HG03135 (cell line): ENCODE results near the gene C2CD4A.

Experiments used
- ATAC-seq: cut with Tn5 transposase; IDR thresholded peaks from one replicate; pipeline ENCODE4 v1.9.1; 2021; ENCODE audit warnings: mild to moderate bottlenecking, moderate library complexity; ENCODE audit not compliant: unreplicated experiment

The C2CD4A gene

DNA sequence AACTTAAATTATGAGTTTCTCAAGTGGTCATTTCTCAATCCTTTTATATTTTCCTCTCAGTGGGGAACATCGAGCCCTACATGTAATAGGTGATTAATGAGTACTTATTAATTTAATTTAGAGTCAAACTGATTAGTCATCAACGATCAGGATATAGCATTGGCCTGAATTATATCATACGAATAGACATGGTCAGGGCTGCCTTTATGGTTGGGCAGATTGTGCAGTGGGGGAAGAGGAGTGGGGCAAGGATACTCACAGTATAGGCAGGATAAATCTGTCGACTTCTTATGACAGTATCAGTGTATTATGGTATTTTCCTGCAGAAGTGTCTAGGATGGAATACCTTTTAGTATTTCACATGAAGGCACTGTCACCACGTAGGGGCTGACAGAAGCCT, 27.0 kb downstream of the C2CD4A start:
- ATAC-seq, result no peak

DNA sequence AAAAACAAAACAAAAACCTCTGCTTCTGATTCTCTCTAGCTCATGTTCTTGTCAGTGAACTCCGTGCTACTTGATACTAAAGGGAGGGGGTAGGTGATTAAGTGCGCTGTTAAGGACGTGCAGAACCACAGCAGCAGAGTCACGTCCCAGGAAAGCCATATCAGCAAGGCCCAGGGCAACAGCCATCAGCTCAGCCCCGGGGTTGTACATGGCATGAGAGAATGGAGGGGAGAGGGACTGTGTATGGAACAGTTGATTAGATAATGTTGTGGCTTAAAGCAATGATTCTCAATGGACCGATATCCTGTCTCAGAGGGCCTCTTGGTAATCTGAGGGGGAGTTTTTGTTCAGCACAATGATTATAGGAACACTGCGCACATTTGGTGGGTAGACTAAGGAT, 27.6 kb downstream of the C2CD4A start:
- no peak for ATAC-seq

DNA sequence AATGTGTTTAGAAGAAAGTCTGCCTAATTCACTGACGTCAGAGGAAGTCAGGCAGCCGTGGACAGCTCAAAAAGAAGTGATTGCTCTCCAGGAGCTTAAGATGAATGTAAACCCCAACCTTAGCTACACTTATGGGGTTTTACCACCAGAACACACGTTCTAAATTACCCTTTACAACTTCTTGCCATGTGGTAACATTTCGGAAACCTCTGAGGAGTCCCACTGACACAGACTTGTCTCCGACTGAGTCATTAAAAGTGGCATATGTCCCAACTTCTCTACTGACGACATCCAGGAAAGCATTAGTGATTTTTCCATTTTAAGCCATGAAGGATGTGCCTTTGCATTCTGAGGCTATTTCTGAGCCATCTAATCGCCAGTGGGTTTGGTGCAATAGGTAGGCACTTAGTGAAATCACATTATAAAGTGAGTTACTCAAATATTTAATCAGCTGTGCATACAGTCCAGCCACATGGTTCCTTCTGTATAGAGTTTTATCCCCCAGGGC, 32.4 kb downstream of the C2CD4A start:
- ATAC-seq, result no peak

DNA sequence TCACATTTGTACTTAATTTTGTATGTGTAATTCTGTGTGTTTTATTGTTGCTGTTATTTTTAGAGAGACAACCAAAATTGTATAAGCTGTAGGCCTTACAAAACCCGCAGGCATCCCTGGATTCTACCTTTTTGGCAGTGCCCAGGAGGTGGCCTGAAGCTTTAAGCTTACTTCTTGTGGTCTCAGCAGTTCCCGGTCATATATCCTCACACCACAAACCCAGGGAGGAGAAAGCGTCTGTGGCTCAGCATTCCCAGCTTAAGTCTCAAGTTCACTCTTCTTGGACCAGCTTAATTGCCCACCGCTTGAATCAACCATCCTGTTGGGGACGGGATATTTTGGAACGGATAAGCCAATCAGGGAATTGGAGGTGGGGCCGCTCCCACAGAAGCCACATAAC, 36.7 kb downstream of the C2CD4A start:
- no peak for ATAC-seq

DNA sequence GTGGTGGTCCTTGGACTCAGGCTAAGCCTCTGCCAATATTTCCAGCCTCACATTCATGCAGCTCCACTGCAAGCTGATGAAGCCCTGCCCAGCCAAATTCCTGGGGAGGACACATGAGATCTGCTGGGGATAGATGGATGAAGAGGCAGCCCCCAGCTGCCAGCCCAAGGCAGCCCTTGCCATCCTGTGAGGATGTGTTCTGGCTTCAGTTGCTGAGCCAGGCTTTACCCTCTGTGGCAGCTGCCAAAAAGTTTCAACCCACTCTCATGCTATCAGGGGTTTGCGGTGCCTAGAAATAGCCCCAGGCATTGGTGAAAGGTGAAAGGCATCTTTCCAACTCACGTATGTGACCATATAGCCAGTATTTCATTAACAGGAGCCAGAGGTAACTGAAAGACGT, 37.6 kb downstream of the C2CD4A start:
- no peak for ATAC-seq

DNA sequence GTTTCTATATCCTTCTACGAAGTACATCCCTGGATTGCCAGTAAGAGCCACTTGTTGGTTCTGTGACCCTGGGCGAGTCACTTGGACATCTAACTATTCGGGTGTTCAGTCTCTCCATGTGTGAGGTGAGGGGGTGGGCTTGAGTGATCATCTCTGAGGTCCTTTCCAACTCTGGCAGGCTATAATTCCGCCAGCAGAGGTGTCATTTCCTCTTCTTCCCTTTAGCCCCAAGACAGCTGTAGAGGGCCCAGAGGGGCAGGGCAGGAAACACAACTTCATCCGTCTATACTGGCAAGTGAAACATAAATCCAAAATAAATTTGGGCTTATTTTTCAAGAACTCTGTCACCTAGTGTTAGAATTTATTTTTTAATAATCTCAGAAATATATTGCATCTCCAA, 38.1 kb downstream of the C2CD4A start:
- ATAC-seq, result no peak

DNA sequence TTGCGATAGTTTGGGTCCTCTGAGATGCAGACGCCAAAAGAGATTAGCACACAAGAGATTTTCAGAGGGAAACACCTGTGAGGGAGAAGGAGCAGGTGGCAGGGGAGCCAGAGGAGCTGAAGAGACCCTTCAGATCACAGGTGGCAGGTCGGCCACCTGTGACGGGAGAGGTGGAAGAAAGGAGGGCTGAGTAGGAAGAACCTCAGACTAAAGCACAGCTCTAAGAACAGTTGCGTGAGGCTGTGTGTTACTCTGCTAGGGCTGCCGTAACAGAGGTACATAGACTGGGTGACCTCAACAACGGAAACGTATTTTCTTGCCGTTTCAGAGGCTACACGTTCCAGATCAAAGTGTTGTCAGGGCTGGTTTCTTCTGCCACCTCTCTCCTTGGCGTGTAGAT, 38.5 kb downstream of the C2CD4A start:
- ATAC-seq, result no peak

DNA sequence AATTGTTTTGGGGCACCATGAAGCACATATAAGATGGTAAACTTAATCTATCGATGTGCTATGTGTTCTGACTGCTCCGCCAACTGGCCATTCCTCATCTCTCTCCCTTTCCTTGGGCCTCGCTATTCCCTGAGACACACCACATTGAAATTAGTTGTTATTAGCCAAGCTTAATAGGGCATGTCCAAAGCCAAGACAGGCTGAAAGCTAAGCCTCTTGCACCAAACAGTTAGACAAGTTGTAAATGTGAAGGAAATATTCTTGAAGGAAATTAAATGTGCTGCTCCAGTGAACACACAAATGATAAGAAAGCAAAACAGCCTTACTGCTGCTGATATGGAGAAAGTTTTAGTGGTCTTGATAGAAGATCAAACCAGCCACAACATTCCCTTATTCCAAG, 39.3 kb downstream of the C2CD4A start:
- ATAC-seq, result no peak

DNA sequence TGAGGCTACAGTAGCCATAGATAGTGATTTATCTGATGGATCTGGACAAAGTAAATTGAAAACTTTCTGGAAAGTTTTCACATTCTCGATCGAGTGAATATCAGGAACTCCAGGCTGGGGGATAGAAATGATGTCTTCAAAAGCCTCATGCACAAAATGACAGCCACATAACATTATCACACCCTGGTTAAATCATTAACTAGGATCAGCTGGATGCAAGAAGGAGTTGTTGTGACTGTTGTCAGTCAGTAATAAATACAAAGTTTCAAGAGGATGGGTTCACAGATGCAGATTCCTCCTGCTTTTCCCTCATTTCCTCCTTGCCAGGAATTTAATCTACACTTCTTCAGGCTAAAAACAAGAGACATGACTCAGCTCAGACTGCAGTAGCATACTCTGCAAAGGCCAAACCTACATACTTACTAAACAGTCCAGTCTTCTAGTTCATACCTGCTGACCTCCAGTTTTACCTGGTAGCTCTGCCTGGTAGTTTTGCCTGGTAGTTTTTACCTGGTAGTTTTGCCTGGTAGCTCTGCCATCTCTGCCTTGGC, 40.9 kb downstream of the C2CD4A start:
- no peak for ATAC-seq

DNA sequence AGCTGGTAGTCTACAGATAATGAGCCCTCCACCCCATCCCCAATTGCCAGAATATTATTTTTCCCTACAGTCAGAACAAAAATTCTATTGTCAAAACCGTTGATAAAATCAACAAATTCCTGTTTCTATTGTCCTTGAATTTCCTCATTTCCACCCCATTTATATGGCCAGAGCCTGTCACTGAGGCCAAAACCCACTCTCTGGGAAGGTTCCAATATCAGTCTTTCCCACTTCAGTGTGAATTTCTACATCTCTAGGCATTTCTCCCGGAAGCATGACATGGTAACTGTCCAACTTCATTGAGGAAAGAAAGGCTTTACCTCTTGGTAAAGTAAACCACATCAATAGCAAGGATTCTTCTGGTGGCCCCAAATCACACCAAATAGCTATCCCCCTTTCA, 41.6 kb downstream of the C2CD4A start:
- no peak for ATAC-seq

DNA sequence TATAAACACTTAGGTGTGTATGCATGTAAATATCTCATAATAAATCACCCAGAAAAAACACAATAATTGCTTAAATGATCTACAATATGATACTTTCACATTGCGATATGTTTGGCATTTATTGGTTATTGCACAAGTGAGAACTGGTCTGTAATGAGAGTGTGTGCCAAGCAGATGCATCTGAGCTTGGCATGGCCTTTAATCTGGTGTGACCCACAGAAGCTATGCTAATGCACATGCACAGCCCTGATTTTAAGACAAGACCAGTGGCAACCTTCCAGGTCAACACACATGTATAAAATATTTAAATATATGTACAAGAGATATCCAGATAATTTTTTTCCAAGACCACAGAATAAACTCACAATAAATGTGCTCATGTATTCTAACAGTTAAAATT, 42.7 kb downstream of the C2CD4A start:
- no peak for ATAC-seq

DNA sequence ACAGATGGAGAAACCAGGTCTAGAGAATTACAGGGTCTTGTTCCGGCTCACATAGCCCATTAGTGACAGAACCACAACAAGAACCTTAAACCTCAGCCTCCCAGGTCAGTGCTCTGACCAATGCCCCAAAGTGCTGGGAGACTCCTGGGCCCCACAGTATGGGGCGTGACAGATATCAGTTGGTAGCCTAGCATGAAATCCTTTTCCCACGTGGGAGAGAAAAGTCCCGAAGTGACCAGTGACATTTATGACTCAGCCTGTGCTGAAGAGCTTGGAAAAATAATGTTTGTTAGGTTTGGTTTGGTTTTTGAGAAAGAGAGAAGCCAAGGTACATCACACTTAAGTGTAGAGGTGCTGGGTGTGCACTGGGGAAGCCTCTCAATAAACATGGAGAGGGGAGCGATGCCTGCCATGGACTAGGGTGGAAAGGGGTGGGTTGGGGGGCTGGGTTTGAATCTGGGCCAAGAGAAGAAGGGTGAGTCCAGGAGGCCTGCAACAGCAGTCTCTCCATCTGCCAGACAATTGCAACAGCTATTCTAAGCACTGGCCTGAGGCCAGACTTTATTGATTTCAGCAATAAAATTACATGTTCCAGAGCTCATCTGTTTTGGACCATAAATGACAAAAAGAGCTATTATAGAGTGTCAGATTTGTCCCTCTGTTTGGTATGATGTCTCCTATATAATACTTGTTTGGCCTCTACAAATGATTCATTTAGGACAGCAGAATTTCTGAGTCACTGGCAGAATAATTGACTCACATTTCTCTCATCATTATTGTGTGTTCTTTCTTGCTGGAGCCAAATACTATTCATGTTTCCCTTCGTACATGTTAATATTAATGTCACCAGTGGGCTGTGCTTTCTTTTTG, 43.4 kb downstream of the C2CD4A start:
- ATAC-seq, result no peak

DNA sequence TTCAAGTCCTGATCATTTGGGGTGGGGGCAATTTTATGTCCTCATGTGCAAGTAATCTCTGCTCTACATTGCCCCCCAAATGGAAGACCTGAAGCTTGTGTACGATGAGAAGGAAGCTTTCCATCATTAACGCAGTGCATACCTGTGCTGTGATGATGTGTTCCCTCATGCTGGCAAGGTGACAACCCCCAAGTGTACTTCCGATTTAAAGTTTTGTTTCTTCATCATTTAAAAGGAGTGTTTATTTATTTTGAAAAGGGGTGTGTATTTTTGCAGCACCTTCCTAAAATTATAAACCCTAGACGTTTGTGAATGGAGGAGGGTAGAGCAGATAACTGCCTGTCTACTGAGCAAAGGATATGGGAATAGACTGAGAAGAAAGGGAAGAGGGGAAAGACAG, 45.3 kb downstream of the C2CD4A start:
- ATAC-seq, result no peak

DNA sequence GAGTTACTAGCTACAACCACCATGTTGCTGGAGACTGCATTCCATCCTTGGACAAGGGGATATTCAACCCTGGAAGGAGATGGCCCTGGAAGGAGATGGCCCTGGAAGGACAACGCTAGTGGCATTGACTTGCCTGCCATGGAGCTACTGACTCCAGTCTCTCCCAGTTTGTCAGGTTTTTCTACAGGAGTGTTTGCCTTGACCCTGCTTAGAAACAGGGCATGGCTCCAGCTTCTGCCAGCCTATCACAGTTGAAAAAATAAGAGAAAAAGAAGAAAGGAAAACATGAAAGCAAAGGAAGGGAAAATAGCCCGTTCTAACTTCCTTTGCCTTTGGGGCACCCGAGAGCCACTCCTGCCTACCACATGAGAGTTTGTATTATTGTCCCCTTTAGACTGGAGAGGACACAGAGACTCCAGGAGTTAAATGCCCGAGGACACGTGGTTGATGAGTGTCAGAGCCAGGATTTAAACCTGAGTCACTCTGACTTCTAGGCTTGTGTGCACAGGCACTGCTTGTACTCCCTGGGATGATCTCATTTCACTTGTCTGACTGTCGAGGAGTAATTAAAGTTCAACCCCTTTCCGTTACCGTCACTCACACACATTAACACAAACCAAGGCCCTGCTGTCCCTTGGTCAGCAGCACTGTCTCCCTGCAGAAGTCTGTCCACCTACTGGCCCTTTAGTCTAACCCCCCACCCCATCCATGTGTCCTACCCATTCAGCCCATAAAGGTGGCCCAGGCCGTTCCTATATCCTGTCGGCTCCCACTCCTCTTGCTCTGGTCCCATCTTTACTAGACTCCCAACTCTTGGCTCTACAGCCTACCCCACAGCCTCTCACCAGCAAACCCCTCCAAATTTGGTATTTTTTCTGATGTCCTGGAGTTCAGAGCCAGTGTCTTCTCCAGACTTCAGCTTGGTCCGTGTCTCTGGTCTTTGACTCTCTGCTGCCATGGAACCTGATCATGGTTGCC, 46.1 kb downstream of the C2CD4A start:
- no peak for ATAC-seq

DNA sequence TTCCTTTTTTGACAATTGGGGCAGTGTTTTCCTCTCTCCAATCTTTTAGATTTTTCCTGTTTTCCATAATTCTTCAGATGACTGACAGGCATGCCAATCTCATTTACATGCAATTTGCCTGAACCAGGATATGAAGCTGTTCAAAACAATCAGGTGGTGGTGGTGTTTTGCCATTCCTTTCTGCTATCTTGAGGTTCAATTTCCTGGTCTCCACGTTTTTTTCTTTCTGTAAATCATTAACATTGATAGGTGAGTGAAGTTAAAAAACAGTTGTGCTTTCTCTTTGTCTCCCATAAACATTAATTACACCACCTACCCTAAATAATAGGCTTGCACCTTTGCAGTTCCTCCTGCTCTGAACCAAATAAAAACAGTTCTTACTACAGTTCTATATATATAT, 49.1 kb downstream of the C2CD4A start:
- no peak for ATAC-seq

DNA sequence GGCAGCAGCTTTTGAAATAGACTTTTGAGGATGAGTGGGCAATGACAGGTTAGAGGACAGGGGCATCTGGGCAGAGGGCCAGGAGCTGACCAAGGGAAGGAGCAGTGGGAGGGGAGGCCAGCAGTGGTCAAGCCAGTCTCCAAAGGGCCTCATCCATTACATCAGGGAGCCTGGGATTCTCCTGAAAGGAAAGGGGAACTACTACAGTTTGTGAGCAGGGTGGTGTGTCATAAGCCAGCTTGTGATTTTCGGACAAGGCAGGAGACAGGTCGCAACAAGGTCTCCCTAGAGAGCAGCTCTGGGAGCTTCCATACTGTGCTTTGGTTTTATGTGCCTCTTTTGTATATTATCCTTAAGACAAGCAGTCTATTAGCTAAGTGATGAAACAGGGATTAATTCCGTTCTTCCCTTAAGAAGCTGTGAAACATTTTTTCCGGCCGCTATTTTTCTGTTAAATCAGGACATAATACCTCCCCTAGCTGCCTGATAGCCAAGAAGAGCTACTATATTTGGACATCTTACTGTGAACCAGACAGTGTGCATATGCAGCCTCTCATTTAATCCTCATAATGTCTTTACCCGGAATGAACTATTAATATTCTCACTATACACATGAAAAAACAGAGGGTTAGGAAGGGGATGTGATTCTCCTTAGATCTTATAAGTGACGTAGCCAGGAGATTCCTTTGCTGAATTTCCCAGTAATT, 51.9 kb downstream of the C2CD4A start:
- ATAC-seq, result no peak

DNA sequence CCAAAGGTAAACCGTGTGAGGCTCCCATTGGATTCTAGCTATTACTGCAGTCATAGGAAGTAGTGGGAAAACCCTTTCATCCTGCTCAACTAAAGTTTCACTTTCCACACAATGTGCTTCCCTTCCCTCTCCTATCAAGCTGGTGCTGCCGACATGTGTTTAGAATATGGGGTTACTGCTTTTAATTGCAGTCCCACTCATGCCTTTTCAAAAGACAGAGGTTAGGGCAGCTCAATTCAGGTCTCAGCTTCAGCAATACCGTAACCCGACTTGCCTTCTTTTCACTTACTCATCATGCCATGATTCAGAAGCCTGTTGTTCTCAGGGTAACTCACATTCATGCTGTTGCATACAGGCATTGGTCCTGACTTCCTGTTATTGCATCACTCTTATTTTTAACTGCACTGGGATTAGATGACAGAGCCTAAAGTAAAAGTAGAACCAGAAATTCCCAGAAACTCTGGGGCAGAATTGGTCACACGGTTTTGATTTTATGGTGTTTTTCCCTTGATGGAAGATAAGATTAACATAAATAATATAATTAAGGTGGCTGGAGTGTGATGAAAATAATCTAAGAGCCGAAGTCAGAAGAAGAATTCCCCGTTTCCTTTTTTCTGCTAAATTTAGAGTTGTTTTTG, 52.6 kb downstream of the C2CD4A start:
- ATAC-seq, result no peak

DNA sequence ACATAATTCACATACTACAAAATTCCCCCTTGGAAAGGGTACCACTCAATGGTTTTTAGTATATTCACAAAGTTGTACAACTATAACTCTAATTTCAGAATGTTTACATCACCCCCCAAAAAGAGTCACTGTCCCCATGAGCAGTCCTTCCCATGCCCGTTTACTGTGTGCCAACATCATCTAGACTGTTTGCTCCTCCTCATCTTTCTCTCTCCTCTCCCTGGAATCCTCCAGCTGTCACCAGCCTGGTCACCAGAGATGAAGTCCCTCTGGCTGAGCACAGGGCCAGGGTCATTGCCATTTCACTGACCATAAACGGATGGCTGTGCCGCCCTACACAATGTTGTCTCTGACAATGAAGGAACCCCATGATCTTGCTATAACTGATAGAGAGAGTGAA, 53.1 kb downstream of the C2CD4A start:
- ATAC-seq, result no peak
